ENCODE measurements around the gene TMC1. TPM values are rescaled to one million over a fixed set of nuclear protein-coding genes. Genes with fewer than 3 reads are reported as not detected.

The TMC1 gene
- polyA plus RNA-seq, 4 donors, result 0.12 to 0.25 TPM; not detected in 2

GRCh38 chr9:72618811-72619210, 97.4 kb downstream of the TMC1 start:
- H3K27me3 ChIP-seq (ENCODE audit: control insufficient read depth in 3 of 3, insufficient read depth in 3 of 3, low read length in 3 of 3), result no peaks in the 10 kb centered on the region
- WGBS, 3 donors, result 73 to 92% (median 87%) methylated on average over 2 of the region's 2 CpGs
- H3K4me3 ChIP-seq (ENCODE audit: low read depth in 1 of 3, low read length in 3 of 3), result no peak overlapping the region
- FAIRE-seq, result no peak
- H3K9me3 ChIP-seq (ENCODE audit: control insufficient read depth in 2 of 2, insufficient read depth in 1 of 2, low read depth in 1 of 2, low read length in 1 of 2), result no peaks in the 10 kb centered on the region
- peaks cover 0 to 4% (median 0%) of the 10 kb centered on the region in 3 donors for H3K4me1 ChIP-seq (ENCODE audit: control insufficient read depth in 3 of 3, insufficient read depth in 2 of 3, low read depth in 1 of 3, low read length in 2 of 3)
- no peaks in the 10 kb centered on the region for H3K36me3 ChIP-seq (ENCODE audit: control insufficient read depth in 3 of 3, insufficient read depth in 2 of 3, low read depth in 1 of 3, low read length in 3 of 3)
- H3K27ac ChIP-seq (ENCODE audit: low read depth in 1 of 3, low read length in 2 of 3), result no peak overlapping the region
- no peak for DNase-seq

GRCh38 chr9:72622186-72622585, 100.8 kb downstream of the TMC1 start:
- Histone ChIP-seq H3K27ac (ENCODE audit: low read depth in 1 of 3, low read length in 2 of 3) (no peak overlapping the region), H3K27me3 (ENCODE audit: control insufficient read depth in 3 of 3, insufficient read depth in 3 of 3, low read length in 3 of 3) (no peaks in the 10 kb centered on the region), H3K36me3 (ENCODE audit: control insufficient read depth in 3 of 3, insufficient read depth in 2 of 3, low read depth in 1 of 3, low read length in 3 of 3) (no peaks in the 10 kb centered on the region), H3K4me3 (ENCODE audit: low read depth in 1 of 3, low read length in 3 of 3) (no peak overlapping the region), H3K4me1 (ENCODE audit: control insufficient read depth in 3 of 3, insufficient read depth in 2 of 3, low read depth in 1 of 3, low read length in 2 of 3) (no peaks in the 10 kb centered on the region), H3K9me3 (ENCODE audit: control insufficient read depth in 2 of 2, insufficient read depth in 1 of 2, low read depth in 1 of 2, low read length in 1 of 2) (no peaks in the 10 kb centered on the region)
- FAIRE-seq (no peak), DNase-seq (no peak)
- 50 to 72% (median 60%) methylated on average over 2 of the region's 2 CpGs for WGBS, 3 donors

- WGBS, 3 donors, result 50 to 76% (median 66%) methylated on average over 2 of the region's 2 CpGs
Observed at GRCh38 chr9:72623156-72623555, 101.7 kb downstream of the TMC1 start.

GRCh38 chr9:72627147-72627546, 105.7 kb downstream of the TMC1 start:
- Histone ChIP-seq H3K27me3 (ENCODE audit: control insufficient read depth in 3 of 3, insufficient read depth in 3 of 3, low read length in 3 of 3) (no peaks in the 10 kb centered on the region), H3K27ac (ENCODE audit: low read depth in 1 of 3, low read length in 2 of 3) (no peak overlapping the region), H3K4me1 (ENCODE audit: control insufficient read depth in 3 of 3, insufficient read depth in 2 of 3, low read depth in 1 of 3, low read length in 2 of 3) (no peaks in the 10 kb centered on the region), H3K36me3 (ENCODE audit: control insufficient read depth in 3 of 3, insufficient read depth in 2 of 3, low read depth in 1 of 3, low read length in 3 of 3) (no peaks in the 10 kb centered on the region), H3K9me3 (ENCODE audit: control insufficient read depth in 2 of 2, insufficient read depth in 1 of 2, low read depth in 1 of 2, low read length in 1 of 2) (no peaks in the 10 kb centered on the region), H3K4me3 (ENCODE audit: low read depth in 1 of 3, low read length in 3 of 3) (no peak overlapping the region)
- DNase-seq, result no peak
- WGBS, 3 donors, result 91 to 97% (median 96%) methylated on average over 2 of the region's 2 CpGs
- FAIRE-seq, result no peak

More at GRCh38 chr9:72623156-72623555, 101.7 kb downstream of the TMC1 start:
- Histone ChIP-seq H3K4me3 (ENCODE audit: low read depth in 1 of 3, low read length in 3 of 3) (no peak overlapping the region), H3K9me3 (ENCODE audit: control insufficient read depth in 2 of 2, insufficient read depth in 1 of 2, low read depth in 1 of 2, low read length in 1 of 2) (no peaks in the 10 kb centered on the region), H3K27me3 (ENCODE audit: control insufficient read depth in 3 of 3, insufficient read depth in 3 of 3, low read length in 3 of 3) (no peaks in the 10 kb centered on the region), H3K27ac (ENCODE audit: low read depth in 1 of 3, low read length in 2 of 3) (no peak overlapping the region), H3K4me1 (ENCODE audit: control insufficient read depth in 3 of 3, insufficient read depth in 2 of 3, low read depth in 1 of 3, low read length in 2 of 3) (no peaks in the 10 kb centered on the region), H3K36me3 (ENCODE audit: control insufficient read depth in 3 of 3, insufficient read depth in 2 of 3, low read depth in 1 of 3, low read length in 3 of 3) (no peaks in the 10 kb centered on the region)
- no peak for FAIRE-seq
- DNase-seq, result no peak

- no peaks in the 10 kb centered on the region for H3K27me3 ChIP-seq (ENCODE audit: control insufficient read depth in 3 of 3, insufficient read depth in 3 of 3, low read length in 3 of 3)
- 76 to 85% (median 80%) methylated on average over 7 of the region's 7 CpGs for WGBS, 3 donors
- no peaks in the 10 kb centered on the region for H3K9me3 ChIP-seq (ENCODE audit: control insufficient read depth in 2 of 2, insufficient read depth in 1 of 2, low read depth in 1 of 2, low read length in 1 of 2)
- H3K4me3 ChIP-seq (ENCODE audit: low read depth in 1 of 3, low read length in 3 of 3), result no peak overlapping the region
- no peaks in the 10 kb centered on the region for H3K4me1 ChIP-seq (ENCODE audit: control insufficient read depth in 3 of 3, insufficient read depth in 2 of 3, low read depth in 1 of 3, low read length in 2 of 3)
- FAIRE-seq (no peak), DNase-seq (no peak)
- no peaks in the 10 kb centered on the region for H3K36me3 ChIP-seq (ENCODE audit: control insufficient read depth in 3 of 3, insufficient read depth in 2 of 3, low read depth in 1 of 3, low read length in 3 of 3)
- no peak overlapping the region for H3K27ac ChIP-seq (ENCODE audit: low read depth in 1 of 3, low read length in 2 of 3)
Observed at GRCh38 chr9:72627956-72628540, 106.6 kb downstream of the TMC1 start.

GRCh38 chr9:72633966-72634365, 112.6 kb downstream of the TMC1 start:
- no peak overlapping the region for H3K27ac ChIP-seq (ENCODE audit: low read depth in 1 of 3, low read length in 2 of 3)

GRCh38 chr9:72635197-72635596, 113.8 kb downstream of the TMC1 start:
- FAIRE-seq (no peak), DNase-seq (no peak)
- H3K27me3 ChIP-seq (ENCODE audit: control insufficient read depth in 3 of 3, insufficient read depth in 3 of 3, low read length in 3 of 3), result no peaks in the 10 kb centered on the region
- no peak overlapping the region for H3K4me3 ChIP-seq (ENCODE audit: low read depth in 1 of 3, low read length in 3 of 3)
- WGBS, 3 donors, result 78 to 96% (median 91%) methylated on average over 1 of the region's 1 CpG
- H3K27ac ChIP-seq (ENCODE audit: low read depth in 1 of 3, low read length in 2 of 3), result no peak overlapping the region
- peaks cover 0 to 7% of the 10 kb centered on the region in 2 donors for H3K9me3 ChIP-seq (ENCODE audit: control insufficient read depth in 2 of 2, insufficient read depth in 1 of 2, low read depth in 1 of 2, low read length in 1 of 2)
- no peaks in the 10 kb centered on the region for H3K4me1 ChIP-seq (ENCODE audit: control insufficient read depth in 3 of 3, insufficient read depth in 2 of 3, low read depth in 1 of 3, low read length in 2 of 3)
- no peaks in the 10 kb centered on the region for H3K36me3 ChIP-seq (ENCODE audit: control insufficient read depth in 3 of 3, insufficient read depth in 2 of 3, low read depth in 1 of 3, low read length in 3 of 3)

More at GRCh38 chr9:72633966-72634365, 112.6 kb downstream of the TMC1 start:
- no peak for FAIRE-seq
- H3K27me3 ChIP-seq (ENCODE audit: control insufficient read depth in 3 of 3, insufficient read depth in 3 of 3, low read length in 3 of 3), result no peaks in the 10 kb centered on the region
- H3K4me1 ChIP-seq (ENCODE audit: control insufficient read depth in 3 of 3, insufficient read depth in 2 of 3, low read depth in 1 of 3, low read length in 2 of 3), result no peaks in the 10 kb centered on the region
- H3K9me3 ChIP-seq (ENCODE audit: control insufficient read depth in 2 of 2, insufficient read depth in 1 of 2, low read depth in 1 of 2, low read length in 1 of 2), result peaks cover 0 to 7% of the 10 kb centered on the region in 2 donors
- no peak overlapping the region for H3K4me3 ChIP-seq (ENCODE audit: low read depth in 1 of 3, low read length in 3 of 3)
- no peaks in the 10 kb centered on the region for H3K36me3 ChIP-seq (ENCODE audit: control insufficient read depth in 3 of 3, insufficient read depth in 2 of 3, low read depth in 1 of 3, low read length in 3 of 3)
- 47 to 77% (median 67%) methylated on average over 5 of the region's 5 CpGs for WGBS, 3 donors
- no peak for DNase-seq

- no peak for FAIRE-seq
- WGBS, 3 donors, result 66 to 77% (median 75%) methylated on average over 3 of the region's 3 CpGs
- DNase-seq, result no peak
- Histone ChIP-seq H3K27ac (ENCODE audit: low read depth in 1 of 3, low read length in 2 of 3) (no peak overlapping the region), H3K36me3 (ENCODE audit: control insufficient read depth in 3 of 3, insufficient read depth in 2 of 3, low read depth in 1 of 3, low read length in 3 of 3) (no peaks in the 10 kb centered on the region), H3K4me3 (ENCODE audit: low read depth in 1 of 3, low read length in 3 of 3) (no peak overlapping the region), H3K4me1 (ENCODE audit: control insufficient read depth in 3 of 3, insufficient read depth in 2 of 3, low read depth in 1 of 3, low read length in 2 of 3) (no peaks in the 10 kb centered on the region), H3K9me3 (ENCODE audit: control insufficient read depth in 2 of 2, insufficient read depth in 1 of 2, low read depth in 1 of 2, low read length in 1 of 2) (peaks cover 0 to 7% of the 10 kb centered on the region in 2 donors), H3K27me3 (ENCODE audit: control insufficient read depth in 3 of 3, insufficient read depth in 3 of 3, low read length in 3 of 3) (no peaks in the 10 kb centered on the region)
Observed at GRCh38 chr9:72636621-72637020, 115.2 kb downstream of the TMC1 start.

- Histone ChIP-seq H3K27me3 (ENCODE audit: control insufficient read depth in 3 of 3, insufficient read depth in 3 of 3, low read length in 3 of 3) (no peaks in the 10 kb centered on the region), H3K9me3 (ENCODE audit: control insufficient read depth in 2 of 2, insufficient read depth in 1 of 2, low read depth in 1 of 2, low read length in 1 of 2) (no peaks in the 10 kb centered on the region), H3K4me1 (ENCODE audit: control insufficient read depth in 3 of 3, insufficient read depth in 2 of 3, low read depth in 1 of 3, low read length in 2 of 3) (no peaks in the 10 kb centered on the region), H3K27ac (ENCODE audit: low read depth in 1 of 3, low read length in 2 of 3) (no peak overlapping the region), H3K4me3 (ENCODE audit: low read depth in 1 of 3, low read length in 3 of 3) (no peak overlapping the region), H3K36me3 (ENCODE audit: control insufficient read depth in 3 of 3, insufficient read depth in 2 of 3, low read depth in 1 of 3, low read length in 3 of 3) (no peaks in the 10 kb centered on the region)
- FAIRE-seq, result no peak
- DNase-seq, result no peak
Observed at GRCh38 chr9:72643651-72644050, 122.2 kb downstream of the TMC1 start.
